Fibroblast of skin of right quadriceps (primary cell): ENCODE data around the gene ZFAND4.
"Not testable (repeated sequence)": the region's sequence is repeated elsewhere in the genome, so short reads cannot be mapped to it uniquely, and the experiment has no call there.

ENCODE experiments used
- DNase-seq: peaks from one replicate; pipeline ENCODE4 v3.0.0-alpha.2; 2013

Gene ZFAND4

DNA sequence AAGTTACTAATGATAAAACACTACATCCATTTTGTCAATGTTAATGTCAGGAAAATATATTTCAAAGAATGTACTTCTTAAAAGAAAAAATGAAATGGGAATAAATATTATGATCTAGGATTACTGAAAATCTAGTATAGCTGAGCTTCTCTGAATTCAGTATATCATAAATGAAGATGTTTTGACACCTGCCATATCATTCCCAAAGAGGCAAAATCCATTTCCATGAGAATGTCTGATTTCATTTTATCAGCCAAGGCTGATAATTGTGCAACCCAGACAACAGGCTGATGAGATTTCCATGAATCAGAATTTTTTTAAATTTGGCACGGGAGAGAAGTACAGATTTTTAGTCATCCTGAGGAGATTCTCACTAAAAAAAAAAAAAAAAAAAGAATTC, 32.5 kb downstream of the ZFAND4 start:
- no peak for DNase-seq

DNA sequence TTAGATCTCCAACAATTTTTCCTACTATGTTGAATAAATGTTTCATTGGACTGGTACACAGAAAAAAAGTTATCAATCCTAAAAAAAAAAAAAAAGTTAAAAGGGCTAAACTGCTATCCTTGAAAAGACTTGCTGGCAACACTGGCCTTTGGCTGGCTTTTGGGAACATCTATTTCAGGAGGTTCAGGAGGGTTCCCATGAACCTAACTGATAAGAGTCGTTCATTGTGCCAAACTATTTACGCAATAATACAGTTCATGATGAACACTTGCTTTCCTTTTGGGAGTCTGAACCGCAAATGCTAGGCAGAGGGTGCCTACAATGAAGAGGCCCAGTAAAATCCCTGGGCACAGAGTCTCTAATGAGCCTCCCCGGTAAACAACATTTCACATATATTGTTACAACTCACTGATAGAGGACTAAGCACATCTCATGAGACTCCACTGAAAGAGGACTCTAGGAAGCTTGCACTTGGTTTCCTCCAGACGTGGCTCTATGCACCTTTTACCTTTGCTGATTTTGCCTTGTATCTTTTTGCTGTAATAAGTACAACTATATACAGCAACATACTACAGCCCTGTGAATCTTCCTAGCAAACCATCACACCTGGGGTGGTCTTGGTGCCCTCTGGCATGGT, 45.0 kb downstream of the ZFAND4 start:
- no peak for DNase-seq

DNA sequence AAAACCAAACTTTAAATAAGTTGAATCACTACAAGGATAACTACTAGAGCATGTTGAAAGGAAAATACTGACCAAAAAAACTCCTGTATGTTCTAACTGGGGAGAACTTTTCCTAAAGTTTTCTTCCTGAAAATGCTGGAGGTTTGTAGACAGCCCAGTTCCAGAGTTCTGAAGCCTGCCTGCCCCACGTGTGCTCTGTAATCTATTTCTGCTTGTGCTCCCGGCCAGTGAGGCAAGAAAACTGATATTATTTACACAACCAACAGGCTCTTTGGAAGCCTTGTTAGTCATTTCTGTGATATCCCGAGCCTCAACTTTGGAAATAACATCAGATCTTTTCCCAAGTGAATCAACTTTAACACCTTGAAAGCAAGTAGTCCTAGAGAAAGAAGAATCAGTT, 46.7 kb downstream of the ZFAND4 start:
- DNase-seq, result no peak

DNA sequence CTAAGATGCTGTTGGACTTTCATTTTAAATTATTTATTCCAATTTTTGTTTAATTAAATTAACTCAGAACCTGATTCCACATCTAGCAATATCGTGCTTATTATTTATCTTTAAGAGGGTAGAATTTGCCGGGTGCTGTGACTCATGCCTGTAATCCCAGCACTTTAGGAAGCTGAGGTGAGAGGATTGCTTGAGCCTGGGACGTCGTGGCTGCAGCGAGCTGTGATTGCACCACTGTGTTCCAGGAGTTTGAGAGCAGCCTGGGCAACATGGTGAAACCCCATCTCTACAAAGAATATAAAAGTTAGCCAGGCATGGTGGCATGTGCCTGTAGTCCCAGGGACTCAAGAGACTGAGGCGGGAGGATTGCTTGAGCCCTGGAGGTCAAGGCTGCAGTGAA, 47.8 kb downstream of the ZFAND4 start:
- DNase-seq, result no peak

DNA sequence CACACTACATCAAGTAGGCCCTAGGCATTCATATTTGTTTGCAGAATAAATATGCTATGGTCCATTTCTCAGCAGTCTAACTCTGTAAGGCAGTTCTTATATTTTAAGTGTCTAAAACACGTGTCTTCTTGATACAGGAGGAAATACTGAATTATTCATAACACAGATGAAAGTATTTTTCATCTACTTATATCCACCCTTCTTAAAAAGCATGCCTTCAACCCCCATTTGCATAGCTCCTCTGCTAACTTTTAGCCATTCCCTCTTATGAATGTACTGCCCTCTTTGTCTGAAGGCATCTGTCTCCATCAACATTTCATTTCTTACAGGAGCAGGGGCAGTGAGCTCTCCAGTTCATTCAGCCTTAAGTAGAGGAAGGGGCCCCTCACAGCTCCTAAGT, 57.7 kb downstream of the ZFAND4 start:
- no peak for DNase-seq

DNA sequence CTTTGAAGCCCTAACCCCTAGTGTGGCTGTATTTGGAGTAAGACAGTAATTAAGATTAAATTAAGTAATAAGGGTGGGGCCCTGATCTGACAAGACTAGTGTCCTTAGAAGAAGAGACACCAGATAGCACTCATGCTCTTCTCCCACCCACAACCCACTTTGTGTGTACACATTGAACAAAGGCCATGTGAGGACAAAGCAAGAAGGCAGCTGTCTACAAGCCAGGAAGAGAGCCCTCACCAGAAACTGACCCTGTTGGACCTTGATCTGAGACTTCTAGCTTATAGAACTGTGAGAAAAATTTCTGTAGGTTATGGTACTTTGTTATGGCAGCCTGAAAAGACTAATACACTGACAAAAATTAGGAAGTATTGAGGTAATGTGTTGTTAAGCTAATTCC, 59.8 kb downstream of the ZFAND4 start:
- DNase-seq, result no peak

DNA sequence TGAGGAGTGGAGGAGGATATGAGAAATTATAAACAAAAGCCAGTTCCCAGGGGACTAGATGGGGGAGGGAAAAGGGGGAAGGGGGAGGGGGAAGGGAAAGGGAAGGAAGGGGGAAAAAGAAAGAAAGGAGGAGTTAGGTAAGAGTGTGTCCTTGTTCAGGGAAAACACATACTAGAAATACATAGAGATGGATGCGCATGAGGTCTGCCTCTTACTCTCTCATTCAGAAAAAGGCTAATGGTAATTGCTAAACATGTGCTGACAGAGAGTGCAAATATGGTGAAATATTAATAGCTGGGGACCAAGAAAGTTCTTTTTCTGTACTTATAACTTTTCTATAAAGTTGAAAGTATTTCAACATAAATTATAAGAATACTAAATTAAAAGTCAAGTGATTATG, 64.5 kb downstream of the ZFAND4 start:
- no peak for DNase-seq

DNA sequence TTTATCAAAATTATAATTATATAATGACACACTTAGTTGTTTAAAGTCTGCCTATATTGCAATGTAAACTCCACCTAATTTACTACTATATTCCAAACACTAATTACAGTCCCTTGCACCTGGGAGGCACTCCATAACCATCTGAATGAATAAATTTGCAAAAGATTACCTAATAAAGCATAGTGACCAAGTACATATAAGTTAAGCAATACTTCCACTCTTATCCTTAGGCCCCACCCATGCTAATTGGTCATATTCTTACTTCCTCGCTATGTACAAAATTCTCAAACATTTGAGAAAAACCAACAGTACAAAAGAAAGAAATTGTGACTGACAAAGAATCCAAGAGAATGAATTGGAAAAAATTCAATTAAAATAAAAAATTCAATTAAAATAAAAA, 65.3 kb downstream of the ZFAND4 start:
- DNase-seq, result no peak

DNA sequence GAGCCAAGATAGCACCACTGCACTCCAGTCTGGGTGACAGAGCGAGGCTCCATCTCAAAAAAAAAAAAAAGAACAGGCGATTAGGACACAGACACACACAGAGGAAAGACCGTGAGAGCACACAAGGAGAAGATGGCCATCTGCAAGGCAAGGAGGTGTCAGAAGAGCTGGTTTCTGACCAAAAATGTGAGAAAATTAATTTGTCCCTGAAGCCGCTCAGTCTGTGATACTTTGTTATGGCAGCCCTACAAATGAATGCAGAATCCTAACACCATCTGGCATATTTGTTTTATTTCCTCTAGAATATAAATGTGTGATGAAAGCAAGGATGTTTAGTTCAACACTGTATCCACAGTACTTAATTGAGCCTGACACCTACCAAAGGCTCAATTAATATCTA, 69.7 kb downstream of the ZFAND4 start:
- no peak for DNase-seq

DNA sequence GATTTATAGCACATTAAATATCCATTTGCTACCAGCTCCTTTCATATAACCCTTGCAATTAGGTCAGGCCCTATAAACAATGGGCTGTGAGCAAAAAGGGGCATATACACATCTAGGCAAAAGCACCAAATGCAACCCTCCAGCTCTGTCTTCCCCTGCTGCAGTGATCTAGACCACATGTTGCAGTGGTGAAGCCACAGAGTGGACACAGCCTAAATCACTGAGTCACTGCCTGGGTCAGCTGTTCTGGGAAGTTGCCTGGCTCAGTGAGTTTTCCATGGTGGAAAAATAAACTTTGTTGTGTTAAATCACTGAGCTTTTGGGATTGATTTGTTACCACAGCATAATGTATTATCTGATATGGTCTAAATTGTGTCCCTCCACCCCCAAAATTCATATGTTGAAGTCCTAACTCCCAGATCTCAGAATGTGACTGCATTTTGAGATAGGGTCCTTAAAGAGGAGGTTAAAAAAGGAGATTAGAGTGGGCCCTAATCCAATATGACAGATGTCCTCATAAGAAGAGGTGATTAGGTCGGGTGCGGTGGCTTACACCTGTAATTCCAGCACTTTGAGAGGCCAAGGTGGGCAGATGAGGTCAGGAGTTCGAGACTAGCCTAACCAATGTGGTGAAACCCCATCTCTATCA, 70.4 kb downstream of the ZFAND4 start:
- peak; percentile 17 for DNase-seq

DNA sequence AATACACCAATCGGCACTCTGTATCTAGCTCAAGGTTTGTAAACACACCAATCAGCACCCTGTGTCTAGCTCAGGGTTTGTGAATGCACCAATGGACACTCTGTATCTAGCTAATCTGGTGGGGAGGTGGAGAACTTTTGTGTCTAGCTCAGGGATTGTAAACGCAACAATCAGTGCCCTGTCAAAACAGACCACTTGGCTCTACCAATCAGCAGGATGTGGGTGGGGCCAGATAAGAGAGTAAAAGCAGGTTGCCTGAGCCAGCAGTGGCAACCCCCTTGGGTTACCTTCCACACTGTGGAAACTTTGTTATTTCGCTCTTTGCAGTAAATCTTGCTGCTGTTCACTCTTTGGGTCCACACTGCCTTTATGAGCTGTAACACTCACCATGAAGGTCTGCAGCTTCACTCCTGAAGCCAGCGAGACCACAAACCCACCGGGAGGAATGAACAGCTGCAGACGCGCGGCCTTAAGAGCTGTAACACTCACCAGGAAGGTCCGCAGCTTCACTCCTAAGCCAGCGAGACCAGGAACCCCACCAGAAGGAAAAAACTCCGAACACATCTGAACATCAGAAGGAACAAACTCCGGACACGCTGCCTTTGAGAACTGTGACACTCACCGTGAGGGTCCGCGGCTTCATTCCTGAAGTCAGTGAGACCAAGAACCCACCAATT, 71.2 kb downstream of the ZFAND4 start:
- DNase-seq, result not testable (repeated sequence)

DNA sequence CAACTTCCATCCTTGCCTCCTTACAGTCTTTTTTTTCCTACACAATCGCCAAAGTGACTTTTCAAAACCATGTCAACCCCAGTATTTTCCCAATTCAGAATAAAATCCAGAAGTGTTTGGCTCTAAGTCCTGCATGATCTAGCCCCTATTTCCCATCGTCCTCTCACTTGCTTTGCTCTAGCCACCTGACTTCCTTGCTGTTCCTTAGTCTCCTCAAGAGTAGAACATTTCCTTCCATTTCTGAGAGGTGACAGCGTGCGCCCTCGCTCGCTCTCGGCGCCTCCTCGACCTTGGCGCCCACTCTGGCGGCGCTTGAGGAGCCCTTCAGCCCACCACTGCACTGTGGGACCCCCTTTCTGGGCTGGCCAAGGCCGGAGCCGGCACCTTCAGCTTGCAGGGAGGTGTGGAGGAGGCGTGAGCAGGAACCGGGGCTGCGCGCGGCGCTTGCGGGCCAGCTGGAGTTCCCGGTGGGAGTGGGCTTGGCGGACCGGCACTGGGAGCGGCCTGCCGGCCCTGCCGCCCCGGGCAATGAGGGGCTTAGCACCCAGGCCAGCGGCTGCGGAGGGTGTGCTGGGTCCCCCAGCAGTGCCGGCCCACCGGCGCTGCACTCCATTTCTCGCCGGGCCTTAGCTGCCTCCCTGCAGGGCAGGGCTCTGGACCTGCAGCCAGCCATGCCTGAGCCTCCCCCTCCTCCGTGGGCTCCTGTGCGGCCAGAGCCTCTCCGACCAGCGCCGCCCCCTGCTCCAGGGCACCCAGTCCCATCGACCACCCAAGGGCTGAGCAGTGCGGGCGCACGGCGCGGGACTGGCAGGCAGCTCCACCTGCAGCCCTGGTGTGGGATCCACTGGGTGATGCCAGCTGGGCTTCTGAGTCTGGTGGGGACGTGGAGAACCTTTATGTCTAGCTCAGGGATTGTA, 72.0 kb downstream of the ZFAND4 start:
- not testable (repeated sequence) for DNase-seq

DNA sequence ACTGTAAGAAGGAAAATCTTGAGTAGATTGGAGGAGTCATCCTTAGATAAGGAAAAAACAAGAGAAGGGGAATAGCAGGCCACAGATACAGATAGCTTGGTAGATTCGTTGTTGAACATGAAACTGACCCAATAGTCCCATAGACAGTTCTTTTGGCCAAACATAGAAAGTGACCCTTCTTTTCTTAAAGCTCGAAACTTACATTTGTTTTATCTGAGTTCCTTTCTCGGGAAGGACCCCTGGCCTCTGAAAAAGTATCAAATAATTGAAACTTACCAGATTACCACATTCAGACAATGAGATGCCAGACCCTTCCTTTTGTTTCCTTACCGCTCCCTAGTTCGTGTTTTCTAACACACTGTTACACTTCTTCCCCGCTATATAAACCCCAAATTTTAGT, 72.9 kb downstream of the ZFAND4 start:
- no peak for DNase-seq

DNA sequence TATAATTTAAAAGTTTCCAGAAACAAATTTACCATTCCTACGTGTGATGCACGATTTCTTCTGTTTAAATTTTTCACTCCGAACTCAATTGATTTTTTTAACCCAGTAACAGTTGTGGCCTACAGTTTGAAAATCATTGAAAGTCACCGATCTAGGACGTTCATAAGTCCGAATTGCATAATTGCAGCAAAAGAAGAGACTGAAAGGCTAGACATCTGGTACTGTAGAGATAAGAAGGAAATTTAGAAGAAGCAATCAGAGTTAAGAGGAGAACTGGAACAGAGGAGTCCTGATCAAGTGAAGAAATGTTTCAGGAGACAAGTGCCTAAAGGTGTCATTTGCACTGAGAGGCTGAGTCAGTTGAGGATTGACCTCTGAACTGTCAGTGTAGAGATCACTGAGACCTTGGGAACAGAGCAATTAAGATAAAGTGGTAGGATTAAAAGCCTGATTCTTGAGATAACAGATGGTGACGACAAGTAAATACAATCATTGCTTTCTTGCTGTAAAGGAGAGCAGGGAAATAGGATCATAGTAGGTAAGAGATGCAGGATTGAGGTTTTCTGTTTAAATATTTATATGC, 73.5 kb downstream of the ZFAND4 start:
- DNase-seq, result no peak

DNA sequence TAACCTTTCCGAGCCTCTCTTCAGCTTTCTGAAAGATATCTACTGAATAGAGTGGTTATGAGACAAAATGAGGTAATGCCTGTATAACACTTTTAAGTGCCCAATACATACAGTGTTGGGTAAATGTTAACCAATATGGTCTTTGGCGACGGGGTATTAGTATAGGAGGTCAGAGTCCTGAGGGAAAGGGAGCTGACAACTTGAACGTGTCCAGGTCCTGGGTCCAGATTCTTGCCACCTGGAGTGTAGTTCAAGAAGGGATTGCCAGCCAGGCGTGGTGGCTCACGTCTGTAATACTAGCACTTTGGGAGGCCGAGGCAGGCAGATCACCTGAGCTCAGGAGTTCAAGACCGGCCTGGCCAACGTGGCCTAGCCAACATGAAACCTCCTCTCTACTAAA, 76.0 kb downstream of the ZFAND4 start:
- no peak for DNase-seq

DNA sequence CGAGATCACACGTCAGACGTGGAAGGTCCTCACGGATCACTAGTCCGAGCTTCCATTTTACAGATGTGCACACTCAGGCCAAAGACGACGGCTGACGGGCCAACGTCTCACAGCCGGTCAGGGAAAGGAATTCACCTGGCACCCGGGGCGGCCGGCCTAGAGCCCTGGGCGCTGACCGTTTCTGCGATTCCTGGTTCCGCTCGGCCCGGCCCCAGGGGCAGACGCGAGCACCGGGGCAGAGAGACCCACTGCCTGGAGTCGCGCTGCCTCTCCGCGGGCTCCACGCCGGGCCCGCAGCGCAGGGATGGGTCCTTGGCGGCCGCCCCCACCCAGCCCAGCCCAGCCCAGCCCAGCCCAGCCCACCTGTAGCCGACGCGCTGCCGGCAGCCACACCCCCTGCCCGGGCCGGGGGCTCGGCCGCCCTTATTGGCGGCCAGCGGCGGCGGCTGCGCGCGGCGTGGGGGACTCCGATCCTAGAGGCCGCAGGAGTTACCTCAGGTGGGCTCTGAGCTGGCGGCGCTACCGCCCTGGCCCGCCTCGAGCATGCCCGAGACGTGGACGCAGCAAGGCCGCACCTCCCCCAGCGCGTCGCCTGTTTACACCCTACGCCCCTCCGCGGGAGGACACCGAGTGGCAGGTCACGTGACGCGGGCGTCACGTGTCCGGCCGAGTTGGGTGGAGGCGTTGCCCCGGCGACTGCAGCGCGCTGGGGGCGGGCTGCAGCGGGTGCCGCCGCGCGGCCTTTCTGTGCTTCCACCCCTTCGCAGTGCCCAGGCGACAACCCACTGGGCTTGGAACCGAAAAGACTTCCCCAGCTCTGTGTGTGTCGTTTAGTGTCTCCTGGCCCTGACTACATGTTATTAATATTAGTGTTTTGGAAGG, 78.1 kb downstream of the ZFAND4 start:
- DNase-seq, result peak; percentile 92

DNA sequence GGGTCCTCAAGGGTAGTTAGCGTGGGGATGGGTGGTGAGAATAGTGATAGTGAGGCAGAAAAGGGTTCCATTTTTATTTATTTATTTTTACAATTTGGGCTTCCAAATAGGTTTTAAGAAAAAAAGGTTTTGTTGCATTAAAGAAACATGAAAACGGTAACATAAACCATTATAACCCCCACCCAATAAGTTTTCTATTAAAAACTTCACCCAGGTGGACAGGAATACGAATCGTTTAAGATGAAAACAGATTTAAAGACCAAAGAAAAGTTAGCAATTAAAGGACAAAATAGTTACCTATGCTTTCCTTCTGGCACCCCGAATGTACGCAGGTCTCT, 78.7 kb downstream of the ZFAND4 start:
- DNase-seq, result no peak

DNA sequence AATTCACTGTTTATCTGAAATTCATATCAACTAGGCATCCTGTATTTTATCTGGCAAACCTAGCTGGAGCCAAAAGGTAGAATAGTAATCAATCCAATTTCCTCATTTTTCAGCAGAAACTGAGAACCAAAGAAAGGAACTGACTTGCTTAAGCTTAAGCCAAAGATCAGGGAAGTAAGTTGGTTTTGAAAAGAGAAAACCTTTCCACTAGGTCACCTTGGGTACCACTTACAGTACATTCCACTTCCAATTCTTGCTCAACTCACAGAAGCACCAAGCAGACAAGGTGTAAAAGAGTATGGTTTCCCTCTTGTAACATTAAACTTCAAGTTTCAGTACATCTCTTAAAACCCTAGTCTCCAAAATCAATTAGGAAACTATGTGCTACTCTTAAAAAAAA, 79.6 kb downstream of the ZFAND4 start:
- DNase-seq, result no peak

DNA sequence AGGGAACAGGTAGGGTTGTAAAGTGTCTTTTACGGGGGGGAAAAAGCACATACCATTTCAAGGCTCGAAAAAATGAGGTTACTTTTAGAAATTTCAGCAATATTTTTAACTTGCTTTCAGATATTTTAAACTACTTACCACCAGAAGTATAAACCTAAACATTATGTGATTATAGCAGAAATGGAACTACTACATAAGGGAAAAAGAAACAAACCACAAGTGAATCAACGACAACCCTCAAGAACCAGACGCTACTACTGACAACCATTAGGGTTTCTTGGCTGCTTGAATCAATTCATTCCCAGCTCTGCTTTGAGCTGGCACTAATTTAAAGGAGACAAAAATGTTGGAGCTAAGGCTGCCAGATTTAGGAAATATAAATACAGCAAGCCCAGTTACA, 80.1 kb downstream of the ZFAND4 start:
- no peak for DNase-seq

DNA sequence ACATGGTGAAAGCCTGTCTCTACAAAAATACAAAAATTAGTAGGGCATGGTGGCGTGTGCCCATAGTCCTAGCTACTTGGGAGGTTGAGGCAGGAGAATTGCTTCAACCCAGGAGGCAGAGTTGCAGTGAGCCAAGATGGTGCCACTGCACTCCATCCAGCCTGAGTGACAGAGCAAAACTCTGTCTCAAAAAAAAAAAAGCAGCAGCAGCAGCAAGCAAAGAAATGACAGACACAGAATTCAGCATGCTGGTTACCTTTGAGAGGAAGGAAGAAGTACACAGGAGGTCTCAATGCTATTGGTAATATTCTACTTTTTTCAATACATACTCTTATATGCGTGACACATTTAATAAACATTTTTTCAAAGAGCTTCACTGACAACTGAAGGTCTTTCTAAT, 81.3 kb downstream of the ZFAND4 start:
- no peak for DNase-seq

DNA sequence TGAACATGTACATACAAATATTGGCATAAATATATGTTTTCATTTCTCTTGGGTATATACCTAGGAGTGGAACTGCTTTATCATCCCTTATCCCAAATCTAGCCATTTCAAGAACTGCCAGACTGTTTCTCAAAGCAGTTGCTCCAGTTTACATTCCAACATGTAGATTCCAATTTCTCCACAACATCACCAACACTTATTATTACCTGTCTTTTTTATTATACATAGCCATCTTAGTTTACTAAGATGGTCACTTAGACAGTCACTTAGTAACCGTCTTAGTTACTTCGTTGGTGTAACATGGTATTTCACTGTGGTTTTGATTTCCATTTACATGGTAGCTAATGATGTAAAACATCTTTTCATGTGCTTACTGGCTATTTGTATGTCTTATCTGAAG, 82.7 kb downstream of the ZFAND4 start:
- DNase-seq, result no peak

DNA sequence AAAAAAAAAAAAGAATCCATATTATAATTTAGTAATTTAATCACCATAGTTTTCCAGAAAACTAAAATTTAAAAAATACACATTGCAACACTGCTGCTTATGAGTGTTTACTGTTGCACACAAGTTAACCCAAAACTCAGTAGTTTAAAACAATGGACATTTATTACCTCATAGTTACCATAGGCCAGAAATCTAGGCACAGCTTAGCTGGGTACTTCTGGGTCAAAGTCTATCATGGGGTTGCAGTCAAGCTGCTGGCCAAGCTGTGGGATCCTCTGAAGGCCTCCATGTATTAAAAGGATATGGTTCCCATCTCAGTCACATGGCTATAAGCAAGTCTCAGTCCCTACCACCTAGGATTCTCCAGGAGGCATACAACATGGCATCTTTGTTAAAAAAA, 83.6 kb downstream of the ZFAND4 start:
- no peak for DNase-seq
